HG02763 (cell line): Measurements from ENCODE around the gene SWAP70.
A peak's percentile ranks its signal among the peaks of the same experiment; 100 is the strongest.

Experiments used
- ATAC-seq: cut with Tn5 transposase; IDR thresholded peaks from one replicate; pipeline ENCODE4 v1.9.1; 2021; ENCODE audit warnings: mild to moderate bottlenecking, moderate library complexity; ENCODE audit not compliant: unreplicated experiment

Gene SWAP70

GRCh38 chr11:9651481-9651880 lies 12.4 kb upstream of the SWAP70 start:
- no peak for ATAC-seq

GRCh38 chr11:9651899-9652748 lies 11.8 kb upstream of the SWAP70 start:
- no peak for ATAC-seq

GRCh38 chr11:9653871-9654270 lies 10.0 kb upstream of the SWAP70 start:
- ATAC-seq, result no peak

GRCh38 chr11:9656864-9657263 lies 7.0 kb upstream of the SWAP70 start:
- no peak for ATAC-seq

- ATAC-seq, result no peak
Measured at GRCh38 chr11:9657531-9657930, 6.3 kb upstream of the SWAP70 start.

GRCh38 chr11:9660886-9661285 lies 3.0 kb upstream of the SWAP70 start:
- ATAC-seq, result no peak

GRCh38 chr11:9662273-9662672 lies 1.6 kb upstream of the SWAP70 start:
- ATAC-seq, result no peak

GRCh38 chr11:9664276-9665171 lies 647 bp downstream of the SWAP70 start:
- peak; percentile 33 for ATAC-seq

- no peak for ATAC-seq
Measured at GRCh38 chr11:9665749-9666148, 1.9 kb downstream of the SWAP70 start.

GRCh38 chr11:9669954-9670353 lies 6.1 kb downstream of the SWAP70 start:
- no peak for ATAC-seq

GRCh38 chr11:9672288-9672916 lies 8.5 kb downstream of the SWAP70 start:
- ATAC-seq, result no peak

GRCh38 chr11:9672918-9673317 lies 9.0 kb downstream of the SWAP70 start:
- no peak for ATAC-seq

GRCh38 chr11:9675691-9676090 lies 11.8 kb downstream of the SWAP70 start:
- ATAC-seq, result no peak

GRCh38 chr11:9677951-9678350 lies 14.1 kb downstream of the SWAP70 start:
- ATAC-seq, result no peak

GRCh38 chr11:9678576-9678975 lies 14.7 kb downstream of the SWAP70 start:
- ATAC-seq, result no peak

- no peak for ATAC-seq
Measured at GRCh38 chr11:9680028-9680427, 16.2 kb downstream of the SWAP70 start.

GRCh38 chr11:9681583-9682372 lies 17.9 kb downstream of the SWAP70 start:
- no peak for ATAC-seq

- ATAC-seq, result no peak
Measured at GRCh38 chr11:9687711-9688477, 24.0 kb downstream of the SWAP70 start.

GRCh38 chr11:9688716-9689511 lies 25.0 kb downstream of the SWAP70 start:
- ATAC-seq, result peak; percentile 71
